ENCODE measurements around the gene DNAAF1.
A peak's percentile ranks its signal among the peaks of the same experiment; 100 is the strongest.
"Not testable (repeated sequence)": the region's sequence is repeated elsewhere in the genome, so short reads cannot be mapped to it uniquely, and the experiment has no call there.

The DNAAF1 gene

GRCh38 chr16:84184775-84185174 is 39.7 kb downstream of the DNAAF1 start:
- DNase-seq (ENCODE audit: low read depth) = no peak

DNA sequence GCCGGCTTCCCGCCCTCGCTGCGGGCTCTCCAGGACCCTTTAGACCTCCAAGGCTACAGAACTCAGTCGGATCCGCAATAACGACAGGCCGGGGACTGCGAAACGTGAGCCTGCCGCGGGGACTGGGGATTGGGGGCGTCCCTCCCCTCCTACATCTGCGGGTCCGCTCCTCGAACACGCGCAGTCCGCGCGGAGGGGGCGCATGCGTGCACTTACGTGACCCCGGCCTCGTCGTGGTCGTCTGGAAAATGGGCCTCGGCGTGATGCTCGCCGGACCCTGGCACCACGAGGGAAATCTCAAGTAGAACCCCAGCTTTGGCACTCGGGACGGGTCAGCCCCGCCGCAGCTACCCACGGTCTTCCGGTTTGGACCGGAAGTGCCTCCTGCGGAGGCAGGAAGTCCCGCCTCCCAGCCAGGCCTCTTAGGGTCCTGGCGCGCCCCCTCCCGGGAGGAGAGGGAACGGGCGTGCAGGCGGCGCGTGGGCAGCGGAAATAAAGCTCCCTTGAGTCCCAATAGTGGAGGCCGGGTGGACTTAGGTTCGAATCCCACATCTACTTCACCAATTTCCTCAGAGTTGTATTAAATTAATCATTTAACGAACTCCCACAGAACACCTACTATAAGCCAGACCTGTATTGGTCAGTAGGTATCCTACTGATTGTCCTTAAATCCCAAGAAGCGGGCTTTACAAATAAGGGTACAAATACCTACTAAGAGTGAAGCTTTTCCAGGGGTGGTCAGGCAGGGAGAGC is 41.8 kb downstream of the DNAAF1 start, which contains the start of gene TAF1C:
TSS of gene TAF1C (minus strand) at position 373 of the 753 bp plus-strand sequence. CDS start 2,069 bp downstream, outside the sequence.
- DNase-seq (ENCODE audit: low read depth) = peak; percentile 84

GRCh38 chr16:84190731-84191388 is 45.8 kb downstream of the DNAAF1 start, which contains the start of gene ADAD2:
Gene ADAD2 (plus strand): TSS chr16:84191157. CDS start chr16:84191231, 74 bp downstream.
- no peak for DNase-seq (ENCODE audit: low read depth)

- no peak for DNase-seq (ENCODE audit: low read depth)
Measured at GRCh38 chr16:84191466-84191865, 46.4 kb downstream of the DNAAF1 start.

GRCh38 chr16:84193480-84193879 is 48.4 kb downstream of the DNAAF1 start:
- no peak for DNase-seq (ENCODE audit: low read depth)

- no peak for DNase-seq (ENCODE audit: low read depth)
Measured at GRCh38 chr16:84194018-84194417, 48.9 kb downstream of the DNAAF1 start.

DNA sequence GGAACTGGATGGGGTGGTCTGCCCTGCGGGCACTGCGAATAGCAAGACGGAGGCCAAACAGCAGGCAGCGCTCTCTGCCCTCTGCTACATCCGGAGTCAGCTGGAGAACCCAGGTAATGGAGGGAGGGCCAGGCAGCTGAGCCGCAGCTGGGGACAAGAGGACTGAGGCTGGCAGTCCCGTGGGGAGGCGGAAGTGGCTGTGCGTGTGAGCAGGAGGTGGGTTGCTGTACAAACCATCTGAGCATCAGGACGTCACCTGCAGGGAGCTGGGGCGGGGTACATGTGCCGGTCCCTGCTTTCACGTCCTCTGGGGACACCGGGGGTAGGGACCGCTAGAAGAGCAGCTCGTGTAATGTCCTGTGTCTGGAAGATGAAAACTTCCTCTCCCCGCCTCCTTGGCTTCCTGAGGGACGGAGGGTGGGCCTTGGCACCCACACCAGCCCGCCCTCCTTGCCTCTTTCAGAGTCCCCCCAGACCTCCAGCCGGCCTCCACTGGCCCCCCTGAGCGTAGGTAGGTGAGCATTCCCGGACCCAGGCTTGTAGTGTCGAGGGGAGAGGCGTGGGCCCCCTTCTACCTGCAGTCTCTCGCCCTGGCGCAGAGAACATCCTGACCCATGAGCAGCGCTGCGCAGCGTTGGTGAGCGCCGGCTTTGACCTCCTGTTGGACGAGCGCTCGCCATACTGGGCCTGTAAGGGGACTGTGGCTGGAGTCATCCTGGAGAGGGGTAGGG is 49.5 kb downstream of the DNAAF1 start:
- DNase-seq (ENCODE audit: low read depth) = peak; percentile 10

GRCh38 chr16:84195201-84196093 is 50.3 kb downstream of the DNAAF1 start:
- no peak for DNase-seq (ENCODE audit: low read depth)

- DNase-seq (ENCODE audit: low read depth) = no peak
Measured at GRCh38 chr16:84196101-84196500, 51.0 kb downstream of the DNAAF1 start.

GRCh38 chr16:84196727-84197394 is 51.8 kb downstream of the DNAAF1 start:
- no peak for DNase-seq (ENCODE audit: low read depth)

DNA sequence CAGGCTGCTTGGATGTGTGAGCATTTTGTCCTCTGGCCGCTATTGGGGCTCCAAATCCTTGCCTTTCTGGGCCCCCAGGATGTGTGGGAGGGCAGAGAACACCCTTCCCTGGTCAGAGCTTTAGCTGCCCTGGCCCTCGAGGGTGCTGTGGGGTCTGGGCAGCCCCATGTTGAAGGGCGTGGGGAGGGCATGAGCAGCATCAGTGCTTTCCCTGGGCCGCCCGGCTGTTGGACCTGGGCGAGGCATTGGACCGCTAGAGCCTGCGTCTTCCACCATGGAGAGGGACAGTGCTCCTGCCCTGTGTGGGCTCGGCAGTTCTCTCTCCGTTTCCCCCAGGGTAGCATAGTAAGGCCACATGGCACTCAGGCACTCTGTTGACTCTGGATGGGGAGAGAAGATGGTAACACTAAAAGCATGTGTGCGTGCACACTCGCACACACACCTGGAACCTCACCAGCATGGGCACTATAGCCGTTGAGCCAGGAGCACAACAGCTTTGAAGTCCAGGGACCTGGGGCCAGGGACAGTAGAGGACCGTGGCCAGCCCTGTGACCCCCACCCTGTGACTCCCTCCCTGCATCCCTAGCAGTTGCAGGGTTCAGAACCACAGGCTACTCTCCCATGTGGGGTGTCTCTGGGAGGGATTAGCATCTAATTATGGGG is 52.5 kb downstream of the DNAAF1 start:
- no peak for DNase-seq (ENCODE audit: low read depth)

- DNase-seq (ENCODE audit: low read depth) = no peak
Measured at GRCh38 chr16:84198401-84198800, 53.3 kb downstream of the DNAAF1 start.

- DNase-seq (ENCODE audit: low read depth) = no peak
Measured at GRCh38 chr16:84199097-84199496, 54.0 kb downstream of the DNAAF1 start.

DNA sequence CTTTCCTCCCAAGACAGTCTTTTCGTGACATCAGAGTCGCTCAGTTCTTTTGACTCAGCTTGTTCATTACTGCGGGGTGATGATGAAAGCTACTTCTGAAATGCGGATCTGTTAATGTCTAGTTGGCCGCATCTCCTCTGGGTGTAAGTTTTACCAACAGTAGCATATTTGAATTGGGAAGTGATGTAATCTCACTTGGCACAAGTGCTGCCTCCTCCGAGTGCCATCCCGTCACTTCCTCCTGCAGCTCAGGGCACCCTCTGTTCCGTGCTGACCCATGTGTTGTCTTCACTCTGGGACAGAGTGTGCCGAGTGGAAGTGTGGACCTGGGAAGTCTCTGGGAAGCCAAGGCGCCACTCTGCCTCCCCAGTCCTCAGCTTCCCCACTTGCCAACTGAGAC is 54.8 kb downstream of the DNAAF1 start:
- DNase-seq (ENCODE audit: low read depth) = no peak

GRCh38 chr16:84204551-84204950 is 59.4 kb downstream of the DNAAF1 start:
- DNase-seq (ENCODE audit: low read depth) = not testable (repeated sequence)

GRCh38 chr16:84205123-84205522 is 60.0 kb downstream of the DNAAF1 start:
- not testable (repeated sequence) for DNase-seq (ENCODE audit: low read depth)

- DNase-seq (ENCODE audit: low read depth) = no peak
Measured at GRCh38 chr16:84205976-84206691, 61.0 kb downstream of the DNAAF1 start.

GRCh38 chr16:84207251-84207650 is 62.1 kb downstream of the DNAAF1 start:
- DNase-seq (ENCODE audit: low read depth) = no peak

DNA sequence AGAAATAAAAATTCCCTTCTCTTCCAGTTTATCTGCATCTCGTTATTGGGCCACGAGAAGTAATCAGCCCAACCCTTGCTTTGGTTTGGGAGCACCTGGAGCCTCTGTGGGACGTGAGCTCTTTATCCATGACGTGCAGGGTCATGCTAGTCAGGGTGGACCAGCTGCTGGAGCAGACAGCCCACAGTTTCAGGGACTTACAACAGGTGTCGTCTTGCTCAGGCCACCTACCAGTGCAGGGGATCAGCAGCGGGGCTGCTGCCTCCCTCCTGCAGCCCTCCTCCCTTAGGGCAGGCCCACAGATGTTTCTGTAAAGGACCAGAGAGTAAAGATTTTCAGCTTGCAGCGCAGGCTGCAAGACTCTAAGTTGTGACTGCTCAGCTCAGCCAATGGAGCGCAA is 62.8 kb downstream of the DNAAF1 start:
- DNase-seq (ENCODE audit: low read depth) = no peak

- DNase-seq (ENCODE audit: low read depth) = no peak
Measured at GRCh38 chr16:84209989-84210388, 64.9 kb downstream of the DNAAF1 start.

Data from activated T-helper 1 cell treated with Interleukin-2 at 50 U/mL for 16 hours (primary cell).